HG03025 (cell line): ENCODE data around the gene XDH.
A peak's percentile ranks its signal among the peaks of the same experiment; 100 is the strongest.

Experiments
- ATAC-seq: cut with Tn5 transposase; IDR thresholded peaks from one replicate; pipeline ENCODE4 v1.9.1; 2021; ENCODE audit warnings: mild to moderate bottlenecking, moderate library complexity; ENCODE audit not compliant: unreplicated experiment, low FRiP score

XDH gene

GRCh38 chr2:31334311-31335026 is 80.1 kb downstream of the XDH start:
- no peak for ATAC-seq

DNA sequence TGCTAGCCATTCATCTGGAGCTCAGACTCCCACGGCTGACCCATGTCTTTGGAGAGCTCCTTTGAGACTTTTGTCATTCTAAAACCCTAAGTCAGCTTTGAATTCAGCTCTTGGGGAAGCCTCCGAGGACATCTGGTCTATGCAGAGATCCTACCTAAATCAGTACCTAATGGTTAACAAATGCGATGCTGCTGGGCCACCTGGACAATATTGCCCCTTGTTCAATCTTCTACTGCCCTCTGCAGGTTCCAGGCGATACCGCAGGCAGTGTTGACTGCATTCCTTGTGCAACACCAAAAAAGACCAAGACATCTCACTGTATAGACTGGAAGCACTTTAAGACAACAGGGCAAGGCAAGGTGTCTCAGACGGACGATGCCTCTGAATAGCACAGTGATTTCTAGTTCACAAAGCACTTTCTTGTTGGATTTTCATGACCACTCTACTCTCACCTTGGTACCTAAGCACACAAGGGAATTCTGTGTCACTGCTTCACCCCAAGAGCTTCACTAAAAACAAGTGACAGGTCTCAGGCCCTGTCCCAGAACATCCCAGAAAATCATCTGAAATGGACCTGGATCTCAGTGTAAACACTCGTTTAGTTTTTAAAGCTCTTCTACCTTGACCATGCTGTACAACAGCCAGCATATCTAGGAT is 80.9 kb downstream of the XDH start:
- peak; percentile 82 for ATAC-seq

DNA sequence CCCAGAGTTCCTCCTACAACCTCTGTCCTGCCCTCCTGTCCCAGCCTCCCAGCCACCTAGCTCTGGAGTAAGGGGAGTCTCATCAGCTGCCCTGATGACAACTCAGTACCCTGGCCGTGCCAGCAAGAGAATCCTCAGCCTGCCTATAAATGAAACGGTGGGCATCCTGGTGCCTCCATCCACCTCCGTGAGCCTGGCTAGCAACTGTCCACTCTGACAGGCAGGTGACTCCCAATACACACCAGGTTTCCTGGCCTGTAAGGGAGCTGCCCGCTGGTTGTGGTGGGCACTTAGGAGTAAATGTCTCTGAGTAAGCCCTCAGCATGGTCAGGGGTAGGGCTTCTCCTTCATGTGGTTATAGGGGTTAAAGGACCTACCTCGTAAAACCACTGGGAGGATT is 81.5 kb downstream of the XDH start:
- ATAC-seq, result no peak

GRCh38 chr2:31332521-31332920 is 82.0 kb downstream of the XDH start:
- ATAC-seq, result no peak

GRCh38 chr2:31331156-31331555 is 83.4 kb downstream of the XDH start:
- ATAC-seq, result no peak

DNA sequence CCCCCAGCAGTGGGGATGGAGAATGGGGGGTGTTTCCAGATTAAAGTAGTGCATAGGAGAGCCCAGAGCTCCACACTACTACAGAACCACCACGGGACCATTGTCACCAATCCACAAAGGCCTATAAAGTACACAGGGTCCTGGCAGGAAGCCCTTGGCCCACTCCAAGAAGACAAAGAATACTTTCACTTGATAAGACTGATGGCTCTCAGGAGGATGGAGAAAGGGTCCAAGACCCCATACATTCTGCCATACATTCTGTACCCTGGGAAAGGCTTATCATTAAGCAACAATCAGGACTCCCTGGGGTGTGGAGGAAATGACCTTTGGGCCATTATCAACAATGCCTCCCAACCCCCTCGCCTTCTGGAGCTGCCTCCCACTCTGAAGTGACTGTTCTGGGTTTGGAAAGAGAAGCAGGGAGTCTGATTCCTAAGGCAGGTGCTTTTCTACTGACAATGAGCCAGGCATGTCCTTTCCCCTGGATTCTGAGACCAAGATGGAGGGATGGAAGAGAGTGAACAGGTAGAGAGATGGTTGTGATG is 85.4 kb downstream of the XDH start:
- no peak for ATAC-seq

GRCh38 chr2:31328026-31328425 is 86.5 kb downstream of the XDH start:
- no peak for ATAC-seq

DNA sequence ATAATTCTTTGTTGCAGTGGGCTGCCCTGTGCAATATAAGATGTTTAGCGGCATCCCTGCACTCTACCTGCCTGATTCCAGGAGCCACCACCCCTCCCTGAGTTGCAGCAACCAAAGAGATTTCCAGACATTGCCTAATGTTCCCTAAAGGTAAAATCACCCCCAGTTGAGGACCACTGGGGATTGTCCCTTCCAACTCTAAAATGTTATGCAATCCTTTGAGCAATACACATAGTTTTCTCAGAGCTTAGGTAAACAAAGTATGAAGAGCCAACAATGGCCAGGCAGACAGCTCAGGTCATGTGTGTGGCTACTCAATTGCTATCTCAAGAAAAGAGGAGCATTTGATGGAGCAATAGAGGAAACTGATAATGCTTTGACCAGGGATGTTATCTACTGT is 87.0 kb downstream of the XDH start:
- no peak for ATAC-seq

- ATAC-seq, result peak; percentile 70
Measured at GRCh38 chr2:31324016-31324633, 90.4 kb downstream of the XDH start.

GRCh38 chr2:31322371-31322770 is 92.2 kb downstream of the XDH start:
- no peak for ATAC-seq

DNA sequence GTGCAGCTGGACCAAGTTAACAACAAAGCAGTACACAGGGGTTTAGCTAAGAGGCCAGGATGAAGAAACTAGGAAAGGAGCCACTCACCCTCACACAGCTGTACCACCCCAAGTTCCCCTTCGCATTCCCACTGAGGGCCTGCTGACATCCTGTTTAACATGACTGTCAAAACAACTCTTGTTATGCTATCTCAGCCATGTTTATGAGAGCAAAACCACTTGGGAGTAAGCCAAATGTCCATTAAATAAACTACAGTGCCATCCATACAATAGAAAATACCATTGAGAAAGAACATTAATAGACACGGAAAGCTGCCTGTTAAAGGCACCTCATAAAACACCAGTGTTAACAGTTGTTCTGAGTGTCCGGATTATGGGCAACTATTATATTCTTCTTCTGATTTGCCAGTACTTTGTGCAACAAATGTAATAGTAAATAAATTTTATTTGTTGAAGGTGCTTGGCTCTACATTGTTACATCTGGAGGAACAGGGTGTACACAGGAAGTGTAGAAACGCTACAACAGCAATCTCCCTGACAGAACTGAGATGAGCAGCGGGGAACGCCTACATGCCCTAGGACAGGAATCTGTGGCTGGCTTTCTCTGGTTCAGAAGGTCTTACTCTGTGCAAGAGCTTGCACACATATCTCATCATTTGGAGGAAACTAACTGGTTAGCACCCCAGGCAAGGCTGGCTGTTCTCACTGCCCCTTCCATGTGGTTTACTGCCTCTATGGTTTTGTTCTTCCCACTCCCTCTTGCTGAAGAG is 95.0 kb downstream of the XDH start:
- ATAC-seq, result peak; percentile 66

DNA sequence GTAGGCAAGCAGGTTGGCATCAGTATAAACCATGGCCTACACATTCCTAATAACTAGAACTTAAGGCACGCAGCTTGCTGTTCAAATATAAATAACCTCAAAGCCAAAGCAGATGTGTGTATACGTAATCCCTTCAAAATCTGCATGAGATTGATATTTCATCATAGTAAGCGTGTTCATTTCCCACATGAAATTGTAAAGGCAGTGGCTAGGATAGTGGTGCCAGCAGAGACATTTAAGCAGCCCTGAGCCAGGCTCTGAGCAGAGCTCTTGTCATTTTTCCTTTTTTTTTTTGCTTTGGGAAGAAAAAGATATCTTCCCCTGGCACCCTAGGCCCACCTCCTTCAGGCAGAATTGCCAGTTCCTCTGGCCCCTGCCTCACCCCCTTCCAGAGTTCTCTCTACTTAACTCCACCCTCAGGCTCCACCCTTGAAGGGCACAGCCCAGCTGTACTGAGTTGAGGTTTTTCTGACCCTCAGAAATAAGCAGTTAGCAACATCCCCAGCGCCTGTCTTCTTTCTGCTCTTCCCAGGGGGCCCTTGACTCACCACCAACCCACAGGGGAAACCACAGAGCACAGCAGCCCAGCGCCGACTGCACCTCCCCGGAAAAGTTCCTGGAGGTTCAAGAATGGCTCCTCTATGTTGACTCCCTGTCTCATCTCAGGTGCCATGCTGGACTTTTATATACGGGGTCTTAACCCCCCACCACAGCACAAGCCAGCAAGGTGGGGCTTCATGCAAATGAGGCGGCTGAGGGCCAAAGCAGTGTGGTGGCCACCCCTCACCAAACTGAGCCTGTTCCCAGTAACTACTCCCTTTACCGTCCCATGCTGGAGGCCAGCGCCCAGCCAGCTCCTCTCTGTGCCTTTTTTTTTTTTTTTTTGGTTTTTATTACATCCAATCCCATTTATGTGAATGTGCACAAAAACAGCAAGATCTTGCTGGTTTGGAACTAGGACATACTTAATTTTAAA is 95.9 kb downstream of the XDH start:
- ATAC-seq, result peak; percentile 59

- ATAC-seq, result no peak
Measured at GRCh38 chr2:31317396-31317795, 97.1 kb downstream of the XDH start.

DNA sequence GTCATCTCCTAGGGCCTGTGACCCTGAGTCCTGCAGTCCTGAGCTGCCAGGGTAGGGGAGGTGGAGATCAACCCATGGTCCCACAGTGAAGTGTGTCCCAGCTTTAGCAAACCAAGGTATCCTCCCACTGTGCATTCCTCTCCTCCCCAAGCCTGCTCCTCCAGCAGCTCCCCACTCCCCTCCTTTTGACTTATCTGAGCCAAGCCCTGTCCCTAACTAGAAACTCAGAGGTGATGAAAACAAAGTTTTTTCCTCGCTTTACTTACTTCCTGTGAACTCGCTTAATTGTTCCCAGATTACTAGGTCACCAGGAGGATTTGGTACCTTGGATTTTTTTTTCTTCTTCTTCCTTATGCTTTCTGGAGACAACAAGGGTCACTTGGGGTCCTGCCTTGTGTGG is 99.8 kb downstream of the XDH start:
- ATAC-seq, result no peak

- no peak for ATAC-seq
Measured at GRCh38 chr2:31312898-31313297, 101.6 kb downstream of the XDH start.

GRCh38 chr2:31304816-31305215 is 109.7 kb downstream of the XDH start:
- no peak for ATAC-seq

- ATAC-seq, result no peak
Measured at GRCh38 chr2:31302940-31303563, 111.5 kb downstream of the XDH start.

GRCh38 chr2:31300309-31300708 is 114.2 kb downstream of the XDH start:
- ATAC-seq, result no peak

GRCh38 chr2:31299547-31299946 is 115.0 kb downstream of the XDH start:
- no peak for ATAC-seq
